ENCODE data around the gene CYS1. TPM values are rescaled to one million over a fixed set of nuclear protein-coding genes. Genes with fewer than 3 reads are reported as not detected.

Gene CYS1
- polyA plus RNA-seq, 4 donors = 0.54 to 14.8 (median 0.76) TPM; not detected in 1

DNA sequence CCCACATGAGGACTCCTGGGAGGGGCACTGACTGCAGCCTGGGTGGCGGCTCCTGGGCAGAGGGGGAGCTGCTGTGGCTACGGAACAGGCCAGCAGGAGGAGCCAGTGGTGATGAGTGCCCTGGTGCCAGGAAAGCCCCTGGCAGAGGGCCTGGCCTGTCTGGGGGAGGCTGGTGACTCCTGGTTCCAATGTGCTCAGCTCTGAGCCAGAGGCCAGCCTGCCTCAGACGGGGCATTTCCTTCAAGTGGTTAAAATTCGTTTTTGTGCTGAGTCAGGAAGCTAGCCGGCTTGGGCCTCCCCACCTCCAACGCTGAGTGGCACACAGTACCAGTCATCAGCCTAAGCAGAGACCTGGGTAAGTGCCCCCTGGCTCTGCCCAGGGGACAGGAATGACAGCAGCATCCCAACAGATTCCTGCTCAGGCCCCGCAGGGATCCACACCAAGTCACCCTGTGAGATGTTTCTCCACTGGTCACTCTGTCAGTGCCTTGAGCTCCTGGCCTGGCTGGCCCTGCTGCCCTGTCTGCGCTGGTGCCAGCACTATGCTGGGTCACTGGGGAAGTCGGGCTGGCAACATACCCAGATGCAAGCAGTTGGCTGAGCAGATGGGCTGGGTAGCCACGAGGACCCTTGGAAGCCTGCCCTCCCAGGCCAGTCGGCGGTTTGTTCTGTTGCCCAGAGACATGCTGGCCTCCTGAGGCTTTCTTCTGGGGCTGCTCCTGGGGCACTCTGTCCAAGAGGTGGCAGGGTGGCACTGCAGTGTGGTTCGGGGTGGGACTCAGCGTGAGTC is 43.9 kb downstream of the CYS1 start:
- WGBS, 3 donors = 53 to 56% (median 55%) methylated on average over 14 of the region's 14 CpGs
- Histone ChIP-seq H3K27ac (ENCODE audit: low read depth in 1 of 3, low read length in 2 of 3) (no peak overlapping the region), H3K36me3 (ENCODE audit: control insufficient read depth in 3 of 3, insufficient read depth in 2 of 3, low read depth in 1 of 3, low read length in 3 of 3) (peaks cover 0 to 30% (median 0%) of the 10 kb centered on the region in 3 donors), H3K4me3 (ENCODE audit: low read depth in 1 of 3, low read length in 3 of 3) (no peak overlapping the region), H3K27me3 (ENCODE audit: control insufficient read depth in 3 of 3, insufficient read depth in 3 of 3, low read length in 3 of 3) (no peaks in the 10 kb centered on the region), H3K4me1 (ENCODE audit: control insufficient read depth in 3 of 3, insufficient read depth in 2 of 3, low read depth in 1 of 3, low read length in 2 of 3) (peaks cover 0 to 3% (median 0%) of the 10 kb centered on the region in 3 donors), H3K9me3 (ENCODE audit: control insufficient read depth in 2 of 2, insufficient read depth in 1 of 2, low read depth in 1 of 2, low read length in 1 of 2) (no peaks in the 10 kb centered on the region)
- FAIRE-seq = no peak
- DNase-seq = no peak

DNA sequence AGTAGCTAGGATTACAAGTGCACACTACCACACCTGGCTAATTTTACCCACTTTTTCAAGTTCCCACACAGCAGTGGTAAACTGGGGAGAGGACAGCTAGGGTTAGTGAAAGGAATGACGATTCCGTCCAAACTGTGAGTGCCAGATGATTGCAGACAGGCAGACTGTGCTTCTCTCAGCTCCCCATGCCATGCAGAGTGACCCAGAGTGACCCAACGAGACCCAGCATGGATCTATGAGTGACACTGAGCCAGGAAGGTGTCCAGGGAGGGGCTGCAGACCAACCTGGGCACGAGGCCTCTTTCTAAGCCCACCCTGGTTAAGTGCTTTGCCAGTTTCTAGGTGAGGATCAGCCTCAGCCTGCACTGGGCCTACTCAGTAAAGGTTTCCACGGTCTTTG is 44.6 kb downstream of the CYS1 start:
- H3K36me3 ChIP-seq (ENCODE audit: control insufficient read depth in 3 of 3, insufficient read depth in 2 of 3, low read depth in 1 of 3, low read length in 3 of 3) = peaks cover 0 to 30% (median 0%) of the 10 kb centered on the region in 3 donors
- 68 to 77% (median 72%) methylated on average over 5 of the region's 5 CpGs for WGBS, 3 donors
- H3K9me3 ChIP-seq (ENCODE audit: control insufficient read depth in 2 of 2, insufficient read depth in 1 of 2, low read depth in 1 of 2, low read length in 1 of 2) = no peaks in the 10 kb centered on the region
- FAIRE-seq (no peak), DNase-seq (no peak)
- no peak overlapping the region for H3K27ac ChIP-seq (ENCODE audit: low read depth in 1 of 3, low read length in 2 of 3)
- no peaks in the 10 kb centered on the region for H3K27me3 ChIP-seq (ENCODE audit: control insufficient read depth in 3 of 3, insufficient read depth in 3 of 3, low read length in 3 of 3)
- no peak overlapping the region for H3K4me3 ChIP-seq (ENCODE audit: low read depth in 1 of 3, low read length in 3 of 3)
- peaks cover 0 to 3% (median 0%) of the 10 kb centered on the region in 3 donors for H3K4me1 ChIP-seq (ENCODE audit: control insufficient read depth in 3 of 3, insufficient read depth in 2 of 3, low read depth in 1 of 3, low read length in 2 of 3)

DNA sequence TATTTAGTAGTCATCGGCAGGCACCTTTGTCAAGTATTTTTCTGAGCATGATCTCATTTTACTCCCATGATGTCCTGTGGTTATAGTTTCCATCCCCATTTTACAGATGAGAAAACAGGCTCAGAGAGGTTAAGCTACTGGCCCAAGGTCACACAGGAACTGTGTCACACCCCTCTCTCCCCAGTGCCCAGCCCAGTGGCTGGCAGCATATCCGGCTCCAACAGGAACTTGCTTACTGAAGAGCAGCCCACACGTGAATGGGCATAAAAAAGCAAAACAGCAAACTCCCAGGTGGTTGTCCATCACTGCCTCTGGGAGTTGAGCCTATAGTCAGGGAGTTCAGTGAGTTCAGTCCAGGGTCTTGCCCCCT is 45.2 kb downstream of the CYS1 start:
- Histone ChIP-seq H3K4me3 (ENCODE audit: low read depth in 1 of 3, low read length in 3 of 3) (no peak overlapping the region), H3K9me3 (ENCODE audit: control insufficient read depth in 2 of 2, insufficient read depth in 1 of 2, low read depth in 1 of 2, low read length in 1 of 2) (no peaks in the 10 kb centered on the region), H3K27ac (ENCODE audit: low read depth in 1 of 3, low read length in 2 of 3) (no peak overlapping the region), H3K4me1 (ENCODE audit: control insufficient read depth in 3 of 3, insufficient read depth in 2 of 3, low read depth in 1 of 3, low read length in 2 of 3) (peaks cover 0 to 4% (median 0%) of the 10 kb centered on the region in 3 donors), H3K27me3 (ENCODE audit: control insufficient read depth in 3 of 3, insufficient read depth in 3 of 3, low read length in 3 of 3) (no peaks in the 10 kb centered on the region), H3K36me3 (ENCODE audit: control insufficient read depth in 3 of 3, insufficient read depth in 2 of 3, low read depth in 1 of 3, low read length in 3 of 3) (peaks cover 0 to 26% (median 0%) of the 10 kb centered on the region in 3 donors)
- WGBS, 3 donors = 61 to 69% (median 64%) methylated on average over 3 of the region's 3 CpGs
- no peak for DNase-seq
- no peak for FAIRE-seq

DNA sequence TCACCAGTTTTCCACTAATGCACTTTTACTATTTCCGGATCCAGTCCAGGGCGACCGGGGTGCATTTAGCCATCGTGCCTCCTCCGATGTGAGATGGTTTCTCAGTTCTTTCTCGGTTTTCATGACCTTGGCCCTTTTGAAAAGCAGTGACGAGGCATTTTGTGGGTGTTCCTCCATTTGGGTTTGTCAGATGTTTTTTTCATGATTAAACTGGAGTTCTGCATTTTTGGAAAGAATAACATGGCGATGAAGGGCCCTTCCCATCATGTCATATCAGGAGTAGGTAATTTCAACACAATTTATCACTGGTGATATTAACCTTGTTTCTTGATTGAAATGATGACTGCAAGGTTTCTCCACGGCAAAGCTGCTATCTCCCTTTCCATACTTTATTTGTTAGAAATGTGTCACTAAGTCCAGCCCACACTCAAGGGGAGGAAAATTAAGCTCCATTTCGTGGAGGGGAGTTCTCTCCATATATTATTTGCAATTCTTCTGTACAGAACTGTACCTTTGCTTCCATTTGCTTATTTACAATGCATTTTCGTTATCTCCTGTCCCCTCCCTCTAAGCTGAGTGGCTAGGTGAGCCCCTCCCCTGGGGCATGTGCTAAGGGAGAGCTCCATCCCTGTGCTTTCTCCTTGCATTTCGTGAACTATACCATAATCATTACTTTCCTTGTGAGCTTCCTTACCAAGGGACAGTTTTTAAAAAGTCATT is 45.7 kb downstream of the CYS1 start:
- 75 to 77% (median 76%) methylated on average over 12 of the region's 12 CpGs for WGBS, 3 donors
- H3K27me3 ChIP-seq (ENCODE audit: control insufficient read depth in 3 of 3, insufficient read depth in 3 of 3, low read length in 3 of 3) = no peaks in the 10 kb centered on the region
- DNase-seq (no peak), FAIRE-seq (no peak)
- H3K4me3 ChIP-seq (ENCODE audit: low read depth in 1 of 3, low read length in 3 of 3) = no peak overlapping the region
- H3K4me1 ChIP-seq (ENCODE audit: control insufficient read depth in 3 of 3, insufficient read depth in 2 of 3, low read depth in 1 of 3, low read length in 2 of 3) = peaks cover 0 to 10% (median 0%) of the 10 kb centered on the region in 3 donors
- H3K27ac ChIP-seq (ENCODE audit: low read depth in 1 of 3, low read length in 2 of 3) = no peak overlapping the region
- H3K9me3 ChIP-seq (ENCODE audit: control insufficient read depth in 2 of 2, insufficient read depth in 1 of 2, low read depth in 1 of 2, low read length in 1 of 2) = no peaks in the 10 kb centered on the region
- H3K36me3 ChIP-seq (ENCODE audit: control insufficient read depth in 3 of 3, insufficient read depth in 2 of 3, low read depth in 1 of 3, low read length in 3 of 3) = peaks cover 0 to 26% (median 0%) of the 10 kb centered on the region in 3 donors

DNA sequence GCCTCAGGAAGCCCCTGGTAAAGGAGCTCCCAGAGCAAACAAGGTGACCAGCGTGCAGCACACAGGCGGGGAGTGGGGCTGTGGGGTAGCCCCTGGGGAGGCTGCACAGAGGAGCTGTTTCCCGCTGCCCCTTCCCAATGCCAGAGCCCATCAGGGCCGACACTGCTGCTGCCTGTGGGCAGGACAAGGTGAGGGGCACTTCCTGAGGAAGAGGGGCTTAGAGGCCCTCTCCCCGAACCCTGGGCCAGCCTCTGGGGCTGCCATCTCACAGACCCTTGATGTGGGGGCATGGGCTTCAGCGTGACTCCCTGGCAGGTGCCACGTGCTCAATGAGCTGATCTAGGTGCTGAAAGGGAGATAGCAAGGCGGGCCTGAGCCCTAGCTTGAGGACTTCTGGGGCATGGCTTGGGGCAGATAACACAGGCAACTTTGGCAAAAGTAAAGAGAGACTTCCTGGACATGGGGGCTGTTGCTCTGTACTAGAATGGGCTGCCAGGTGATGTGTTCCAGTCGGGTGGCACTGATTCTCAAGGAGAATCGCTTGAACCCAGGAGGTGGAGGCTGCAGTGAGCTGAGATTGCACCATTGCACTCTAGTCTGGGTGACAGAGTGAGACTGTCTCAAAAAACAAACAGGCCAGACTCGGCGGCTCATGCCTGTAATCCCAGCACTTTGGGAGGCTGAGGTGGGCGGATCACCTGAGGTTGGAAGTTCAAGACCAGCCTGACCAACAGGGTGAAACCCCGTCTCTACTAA is 46.8 kb downstream of the CYS1 start:
- Histone ChIP-seq H3K36me3 (ENCODE audit: control insufficient read depth in 3 of 3, insufficient read depth in 2 of 3, low read depth in 1 of 3, low read length in 3 of 3) (peaks cover 0 to 26% (median 0%) of the 10 kb centered on the region in 3 donors), H3K4me3 (ENCODE audit: low read depth in 1 of 3, low read length in 3 of 3) (no peak overlapping the region), H3K27me3 (ENCODE audit: control insufficient read depth in 3 of 3, insufficient read depth in 3 of 3, low read length in 3 of 3) (no peaks in the 10 kb centered on the region), H3K4me1 (ENCODE audit: control insufficient read depth in 3 of 3, insufficient read depth in 2 of 3, low read depth in 1 of 3, low read length in 2 of 3) (peaks cover 0 to 21% (median 0%) of the 10 kb centered on the region in 3 donors), H3K27ac (ENCODE audit: low read depth in 1 of 3, low read length in 2 of 3) (no peak overlapping the region), H3K9me3 (ENCODE audit: control insufficient read depth in 2 of 2, insufficient read depth in 1 of 2, low read depth in 1 of 2, low read length in 1 of 2) (no peaks in the 10 kb centered on the region)
- FAIRE-seq = no peak
- DNase-seq = no peak
- 80 to 87% (median 82%) methylated on average over 14 of the region's 14 CpGs for WGBS, 3 donors

DNA sequence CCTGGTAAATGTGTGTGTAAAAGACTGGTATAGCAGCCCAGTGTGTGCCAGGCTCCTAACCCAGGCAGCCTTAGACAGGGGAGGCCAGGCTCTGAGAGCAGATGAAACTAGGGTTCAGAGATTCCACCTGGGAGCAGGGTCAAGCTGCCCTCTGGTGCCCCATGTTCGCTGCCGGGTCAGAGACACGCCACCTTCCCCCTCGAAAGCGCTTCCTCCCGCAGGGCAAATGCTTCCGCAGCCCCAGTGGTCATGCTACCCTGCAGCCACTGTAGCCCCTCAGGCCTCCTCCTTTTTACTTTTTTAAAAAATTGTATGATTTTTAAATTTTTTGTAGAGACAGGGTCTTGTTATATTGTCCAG is 47.5 kb downstream of the CYS1 start:
- WGBS, 3 donors = 94 to 98% (median 96%) methylated on average over 7 of the region's 7 CpGs
- peaks cover 0 to 20% (median 0%) of the 10 kb centered on the region in 3 donors for H3K36me3 ChIP-seq (ENCODE audit: control insufficient read depth in 3 of 3, insufficient read depth in 2 of 3, low read depth in 1 of 3, low read length in 3 of 3)
- H3K9me3 ChIP-seq (ENCODE audit: control insufficient read depth in 2 of 2, insufficient read depth in 1 of 2, low read depth in 1 of 2, low read length in 1 of 2) = no peaks in the 10 kb centered on the region
- no peak overlapping the region for H3K27ac ChIP-seq (ENCODE audit: low read depth in 1 of 3, low read length in 2 of 3)
- no peaks in the 10 kb centered on the region for H3K27me3 ChIP-seq (ENCODE audit: control insufficient read depth in 3 of 3, insufficient read depth in 3 of 3, low read length in 3 of 3)
- DNase-seq (no peak), FAIRE-seq (no peak)
- peaks cover 0 to 21% (median 0%) of the 10 kb centered on the region in 3 donors for H3K4me1 ChIP-seq (ENCODE audit: control insufficient read depth in 3 of 3, insufficient read depth in 2 of 3, low read depth in 1 of 3, low read length in 2 of 3)
- no peak overlapping the region for H3K4me3 ChIP-seq (ENCODE audit: low read depth in 1 of 3, low read length in 3 of 3)

DNA sequence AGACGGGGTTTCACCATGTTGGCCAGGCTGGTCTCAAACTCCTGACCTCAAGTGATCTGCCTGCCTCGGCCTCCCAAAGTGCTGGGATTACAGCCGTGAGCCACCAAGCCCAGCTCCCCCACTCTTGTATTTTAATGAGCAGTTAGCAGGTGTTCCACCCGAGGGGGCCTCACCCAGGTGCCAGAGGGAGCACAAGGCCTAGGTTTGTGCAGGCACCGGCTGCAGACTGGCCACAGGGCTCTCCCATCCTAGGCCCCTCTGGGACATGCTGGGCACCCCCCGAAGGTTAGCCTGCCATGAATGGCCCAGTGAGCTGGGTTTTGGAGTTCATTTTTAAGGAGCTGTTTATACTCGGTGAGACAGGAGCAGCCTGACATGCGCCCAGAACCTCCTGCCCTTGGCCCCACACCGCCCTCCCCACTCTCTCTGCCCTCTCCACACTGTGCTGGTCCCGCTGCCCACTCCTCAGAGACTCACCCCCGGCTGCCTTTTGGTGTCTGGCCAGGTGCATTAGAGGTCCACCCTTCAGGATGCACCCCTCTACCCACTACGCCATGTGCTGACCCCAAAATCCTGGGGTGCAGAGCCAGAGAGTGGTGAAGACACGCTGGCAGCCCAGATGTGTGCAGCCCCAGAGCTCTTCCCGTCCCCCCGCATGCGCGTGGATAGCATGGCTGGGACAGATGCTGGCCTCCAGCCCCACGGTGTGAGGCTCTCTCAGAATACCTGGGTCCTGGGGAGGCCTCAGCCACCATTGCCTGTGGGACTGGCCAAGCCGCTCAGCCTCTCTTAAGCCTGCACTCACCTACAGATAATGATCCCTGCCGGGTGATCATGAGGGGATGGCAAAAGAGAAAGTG is 48.1 kb downstream of the CYS1 start:
- Histone ChIP-seq H3K4me3 (ENCODE audit: low read depth in 1 of 3, low read length in 3 of 3) (no peak overlapping the region), H3K27ac (ENCODE audit: low read depth in 1 of 3, low read length in 2 of 3) (no peak overlapping the region), H3K4me1 (ENCODE audit: control insufficient read depth in 3 of 3, insufficient read depth in 2 of 3, low read depth in 1 of 3, low read length in 2 of 3) (peaks cover 0 to 21% (median 0%) of the 10 kb centered on the region in 3 donors), H3K27me3 (ENCODE audit: control insufficient read depth in 3 of 3, insufficient read depth in 3 of 3, low read length in 3 of 3) (no peaks in the 10 kb centered on the region), H3K9me3 (ENCODE audit: control insufficient read depth in 2 of 2, insufficient read depth in 1 of 2, low read depth in 1 of 2, low read length in 1 of 2) (no peaks in the 10 kb centered on the region), H3K36me3 (ENCODE audit: control insufficient read depth in 3 of 3, insufficient read depth in 2 of 3, low read depth in 1 of 3, low read length in 3 of 3) (peaks cover 0 to 14% (median 0%) of the 10 kb centered on the region in 3 donors)
- FAIRE-seq (no peak), DNase-seq (no peak)
- 90 to 92% (median 92%) methylated on average over 20 of the region's 20 CpGs for WGBS, 3 donors
